Measurements from ENCODE around the gene MRGPRD. TPM values are rescaled to one million over a fixed set of nuclear protein-coding genes. Genes with fewer than 3 reads are reported as not detected.

The MRGPRD gene
- total RNA-seq, 1 donor from 2014 or later, result not detected

DNA sequence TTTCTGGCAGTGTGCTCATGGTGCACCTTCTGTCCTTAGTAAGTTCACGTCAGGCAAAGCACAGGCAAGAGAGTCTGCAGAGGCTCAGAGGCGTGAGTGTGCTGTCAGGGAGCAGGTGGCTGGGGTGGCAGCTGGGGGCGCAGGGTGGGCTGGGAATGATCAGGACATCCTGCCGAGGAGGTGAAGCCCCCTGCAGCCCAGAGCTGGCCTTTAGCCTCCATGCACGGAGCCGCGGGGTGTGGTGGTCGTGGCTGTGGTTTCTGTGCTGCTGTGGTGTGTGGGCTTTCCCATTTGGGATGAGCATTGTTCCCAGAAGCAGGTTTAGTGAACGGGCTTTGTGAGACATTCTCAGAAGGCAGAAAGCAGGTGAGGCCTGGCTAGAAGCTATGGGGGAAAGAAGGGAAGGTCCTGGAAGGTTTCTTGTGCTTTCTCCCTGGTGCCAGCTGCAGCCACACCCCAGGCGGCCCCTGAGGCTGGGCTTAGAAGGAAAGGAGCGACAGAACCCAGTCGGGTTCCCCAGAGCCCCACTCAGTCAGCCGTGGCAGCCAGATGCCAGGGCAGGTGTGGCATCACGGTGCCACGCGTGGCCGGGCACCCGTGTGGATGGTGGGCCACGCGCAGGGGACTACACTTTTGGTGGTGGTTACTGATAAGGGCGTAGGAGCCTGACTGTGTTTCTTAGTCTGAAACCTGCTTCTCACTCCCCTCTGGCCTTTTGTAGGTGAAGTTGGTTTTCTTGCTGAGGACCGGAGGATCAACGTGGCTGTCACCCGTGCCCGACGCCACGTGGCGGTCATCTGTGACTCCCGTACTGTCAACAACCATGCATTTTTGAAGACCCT, 45.0 kb downstream of the MRGPRD start:
- Mint-ChIP-seq H3K27ac (ENCODE audit: unreplicated experiment) (no peak overlapping the region), H3K4me1 (ENCODE audit: unreplicated experiment) (no peaks in the 10 kb centered on the region), H3K36me3 (ENCODE audit: low read depth, unreplicated experiment) (peaks cover 21% of the 10 kb centered on the region), H3K9me3 (ENCODE audit: unreplicated experiment) (no peaks in the 10 kb centered on the region), H3K4me3 (ENCODE audit: unreplicated experiment) (no peak overlapping the region), H3K27me3 (ENCODE audit: unreplicated experiment) (peaks cover 4% of the 10 kb centered on the region)
- TF ChIP-seq, protein P1, sequence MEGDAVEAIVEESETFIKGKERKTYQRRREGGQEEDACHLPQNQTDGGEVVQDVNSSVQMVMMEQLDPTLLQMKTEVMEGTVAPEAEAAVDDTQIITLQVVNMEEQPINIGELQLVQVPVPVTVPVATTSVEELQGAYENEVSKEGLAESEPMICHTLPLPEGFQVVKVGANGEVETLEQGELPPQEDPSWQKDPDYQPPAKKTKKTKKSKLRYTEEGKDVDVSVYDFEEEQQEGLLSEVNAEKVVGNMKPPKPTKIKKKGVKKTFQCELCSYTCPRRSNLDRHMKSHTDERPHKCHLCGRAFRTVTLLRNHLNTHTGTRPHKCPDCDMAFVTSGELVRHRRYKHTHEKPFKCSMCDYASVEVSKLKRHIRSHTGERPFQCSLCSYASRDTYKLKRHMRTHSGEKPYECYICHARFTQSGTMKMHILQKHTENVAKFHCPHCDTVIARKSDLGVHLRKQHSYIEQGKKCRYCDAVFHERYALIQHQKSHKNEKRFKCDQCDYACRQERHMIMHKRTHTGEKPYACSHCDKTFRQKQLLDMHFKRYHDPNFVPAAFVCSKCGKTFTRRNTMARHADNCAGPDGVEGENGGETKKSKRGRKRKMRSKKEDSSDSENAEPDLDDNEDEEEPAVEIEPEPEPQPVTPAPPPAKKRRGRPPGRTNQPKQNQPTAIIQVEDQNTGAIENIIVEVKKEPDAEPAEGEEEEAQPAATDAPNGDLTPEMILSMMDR (IDR thresholded peaks at IDR 0.05; ENCODE audit: unreplicated experiment), result no peak
- DNase-seq (ENCODE audit: low spot score), result no peak

DNA sequence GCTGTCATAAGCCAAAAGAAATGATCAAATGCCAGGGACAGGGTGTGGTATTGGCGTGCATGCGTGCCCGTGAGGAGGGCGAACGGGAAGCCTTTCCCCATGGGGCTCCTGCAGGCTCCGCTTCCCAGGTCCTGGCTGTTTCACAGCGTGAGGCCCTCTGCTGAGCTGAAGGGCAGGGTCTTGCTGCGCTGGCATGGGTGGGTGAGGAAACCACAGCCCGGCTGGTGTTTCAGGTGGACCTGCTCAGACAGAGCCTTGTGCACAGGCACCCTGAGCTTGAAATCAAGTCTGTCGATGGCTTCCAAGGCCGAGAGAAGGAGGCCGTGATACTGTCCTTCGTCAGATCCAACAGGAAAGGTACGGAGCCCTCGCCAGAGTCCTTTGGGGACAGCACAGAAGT, 45.7 kb downstream of the MRGPRD start:
- no peak for DNase-seq (ENCODE audit: low spot score)
- H3K36me3 Mint-ChIP-seq (ENCODE audit: low read depth, unreplicated experiment), result peaks cover 19% of the 10 kb centered on the region
- H3K4me3 Mint-ChIP-seq (ENCODE audit: unreplicated experiment), result no peak overlapping the region
- peaks cover 4% of the 10 kb centered on the region for H3K27me3 Mint-ChIP-seq (ENCODE audit: unreplicated experiment)
- no peak overlapping the region for H3K27ac Mint-ChIP-seq (ENCODE audit: unreplicated experiment)
- TF ChIP-seq, protein P1 (IDR thresholded peaks at IDR 0.05; ENCODE audit: unreplicated experiment), result no peak
- H3K9me3 Mint-ChIP-seq (ENCODE audit: unreplicated experiment), result no peaks in the 10 kb centered on the region
- H3K4me1 Mint-ChIP-seq (ENCODE audit: unreplicated experiment), result no peaks in the 10 kb centered on the region

DNA sequence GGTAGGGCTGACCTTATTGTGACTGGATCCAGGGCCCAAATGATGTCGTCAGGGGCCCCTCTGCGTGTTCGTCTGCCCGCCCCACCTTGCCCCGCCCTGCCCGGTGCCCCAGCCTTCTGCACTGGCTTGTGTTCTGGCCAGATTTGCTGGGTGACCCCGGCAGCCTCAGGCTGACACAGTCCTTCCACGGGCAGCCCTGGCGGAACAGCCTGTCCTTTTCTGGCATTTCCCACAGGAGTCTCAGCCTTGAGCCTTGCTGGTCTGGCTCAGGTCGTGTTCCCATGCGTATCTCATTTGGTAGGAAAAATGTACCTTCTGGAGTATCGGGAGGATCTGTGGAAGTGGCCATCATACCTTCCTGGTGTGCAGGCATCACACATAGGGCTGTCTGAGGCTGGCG, 46.1 kb downstream of the MRGPRD start:
- no peak overlapping the region for H3K4me3 Mint-ChIP-seq (ENCODE audit: unreplicated experiment)
- DNase-seq (ENCODE audit: low spot score), result no peak
- H3K27me3 Mint-ChIP-seq (ENCODE audit: unreplicated experiment), result peaks cover 4% of the 10 kb centered on the region
- H3K9me3 Mint-ChIP-seq (ENCODE audit: unreplicated experiment), result no peaks in the 10 kb centered on the region
- no peak overlapping the region for H3K27ac Mint-ChIP-seq (ENCODE audit: unreplicated experiment)
- H3K36me3 Mint-ChIP-seq (ENCODE audit: low read depth, unreplicated experiment), result peaks cover 21% of the 10 kb centered on the region
- TF ChIP-seq, protein P1 (IDR thresholded peaks at IDR 0.05; ENCODE audit: unreplicated experiment), result no peak
- H3K4me1 Mint-ChIP-seq (ENCODE audit: unreplicated experiment), result no peaks in the 10 kb centered on the region

DNA sequence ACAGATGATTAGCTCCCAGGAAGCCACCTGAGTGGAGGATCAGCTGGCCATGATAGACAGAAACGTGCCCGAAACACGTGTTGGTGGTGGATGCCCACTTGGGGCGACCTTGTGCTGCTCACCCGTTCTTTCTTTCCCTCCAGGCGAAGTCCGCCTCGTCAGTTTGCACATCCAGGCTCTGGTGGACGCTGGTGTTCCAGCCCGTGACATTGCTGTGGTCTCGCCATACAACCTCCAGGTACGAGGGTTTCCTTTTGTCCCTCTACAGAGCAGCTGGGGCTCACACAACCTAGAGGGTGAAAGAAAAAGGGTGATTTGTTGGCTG, 46.5 kb downstream of the MRGPRD start:
- H3K36me3 Mint-ChIP-seq (ENCODE audit: low read depth, unreplicated experiment), result peaks cover 24% of the 10 kb centered on the region
- DNase-seq (ENCODE audit: low spot score), result no peak
- H3K27ac Mint-ChIP-seq (ENCODE audit: unreplicated experiment), result no peak overlapping the region
- TF ChIP-seq, protein P1 (IDR thresholded peaks at IDR 0.05; ENCODE audit: unreplicated experiment), result no peak
- H3K4me3 Mint-ChIP-seq (ENCODE audit: unreplicated experiment), result no peak overlapping the region
- H3K9me3 Mint-ChIP-seq (ENCODE audit: unreplicated experiment), result no peaks in the 10 kb centered on the region
- no peaks in the 10 kb centered on the region for H3K4me1 Mint-ChIP-seq (ENCODE audit: unreplicated experiment)
- peaks cover 4% of the 10 kb centered on the region for H3K27me3 Mint-ChIP-seq (ENCODE audit: unreplicated experiment)

DNA sequence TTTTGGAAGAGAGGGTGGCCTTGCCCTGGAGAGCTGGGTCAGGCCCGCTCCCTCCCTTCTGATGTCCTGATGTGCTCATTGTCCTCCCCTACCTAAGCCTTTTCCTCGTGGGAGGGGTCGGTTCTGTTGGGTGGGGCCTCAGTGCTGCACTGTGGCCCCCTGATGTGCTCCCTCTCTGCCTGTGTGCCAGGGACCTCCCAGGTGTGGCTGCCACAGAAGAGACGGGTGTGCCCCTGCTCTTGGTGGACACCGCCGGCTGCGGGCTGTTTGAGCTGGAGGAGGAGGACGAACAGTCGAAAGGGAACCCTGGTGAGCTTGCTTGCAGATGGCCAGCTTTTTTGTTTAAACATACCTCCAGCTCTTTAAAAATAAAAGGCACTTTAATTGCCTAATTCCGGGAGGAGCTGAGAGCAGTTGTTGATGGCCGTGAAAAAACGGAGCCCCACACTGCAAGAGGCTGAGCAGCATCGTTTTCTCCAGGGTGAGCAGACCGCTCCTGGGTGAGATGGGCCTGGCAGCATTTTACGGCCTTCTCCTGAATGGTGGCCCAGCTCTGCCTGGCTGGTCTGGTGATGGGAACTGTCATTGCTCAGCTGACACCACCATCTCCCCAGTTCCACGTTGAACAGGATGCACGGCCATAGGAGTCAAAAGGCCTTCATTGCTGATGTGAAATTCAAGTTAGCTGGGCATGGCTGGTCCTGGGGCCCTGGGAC, 47.0 kb downstream of the MRGPRD start:
- no peak for DNase-seq (ENCODE audit: low spot score)
- Mint-ChIP-seq H3K36me3 (ENCODE audit: low read depth, unreplicated experiment) (peaks cover 28% of the 10 kb centered on the region), H3K4me1 (ENCODE audit: unreplicated experiment) (no peaks in the 10 kb centered on the region), H3K27ac (ENCODE audit: unreplicated experiment) (no peak overlapping the region), H3K4me3 (ENCODE audit: unreplicated experiment) (no peak overlapping the region), H3K9me3 (ENCODE audit: unreplicated experiment) (no peaks in the 10 kb centered on the region), H3K27me3 (ENCODE audit: unreplicated experiment) (peaks cover 4% of the 10 kb centered on the region)
- TF ChIP-seq, protein P1 (IDR thresholded peaks at IDR 0.05; ENCODE audit: unreplicated experiment), result no peak
